ACC112 (cell line): ENCODE data around the gene TRABD2B.

ENCODE experiments used
- H2AFZ ChIP-seq: fragments of 200-600 bp; sonication (generic); one replicate; pipeline ENCODE4 v1.6.0; 2017; ENCODE audit warnings: antibody characterized with exemption, low read length; ENCODE audit not compliant: unreplicated experiment
- H3K27ac ChIP-seq: fragments of 200-600 bp; sonication (generic); 2 replicates; pipeline ENCODE4 v1.5.1; 2014; ENCODE audit warnings: low read depth, mild to moderate bottlenecking, antibody characterized with exemption, low read length, moderate library complexity
- H3K27me3 ChIP-seq: fragments of 200-600 bp; sonication (generic); 2 replicates; pipeline ENCODE4 v1.6.1; 2014; ENCODE audit warnings: mild to moderate bottlenecking, antibody characterized with exemption, low read length, moderate library complexity, mixed read lengths; ENCODE audit not compliant: insufficient read depth
- H3K36me3 ChIP-seq: fragments of 200-600 bp; sonication (generic); 2 replicates; pipeline ENCODE4 v1.6.1; 2016; ENCODE audit warnings: mild to moderate bottlenecking, antibody characterized with exemption, low read length, moderate library complexity, mixed read lengths; ENCODE audit not compliant: insufficient read depth
- H3K4me1 ChIP-seq: fragments of 200-600 bp; sonication (generic); one replicate; pipeline ENCODE4 v1.6.1; 2016; ENCODE audit warnings: low read length, mixed read lengths; ENCODE audit not compliant: insufficient read depth, unreplicated experiment, control insufficient read depth
- H3K4me3 ChIP-seq: fragments of 200-600 bp; sonication (generic); 2 replicates; pipeline ENCODE4 v1.5.1; 2014; ENCODE audit warnings: mild to moderate bottlenecking, low read depth, low read length
- H3K79me2 ChIP-seq: fragments of 200-600 bp; sonication (generic); one replicate; pipeline ENCODE4 v1.6.0; 2016; ENCODE audit warnings: low read length; ENCODE audit not compliant: control insufficient read depth, unreplicated experiment, insufficient read depth

Gene TRABD2B

DNA sequence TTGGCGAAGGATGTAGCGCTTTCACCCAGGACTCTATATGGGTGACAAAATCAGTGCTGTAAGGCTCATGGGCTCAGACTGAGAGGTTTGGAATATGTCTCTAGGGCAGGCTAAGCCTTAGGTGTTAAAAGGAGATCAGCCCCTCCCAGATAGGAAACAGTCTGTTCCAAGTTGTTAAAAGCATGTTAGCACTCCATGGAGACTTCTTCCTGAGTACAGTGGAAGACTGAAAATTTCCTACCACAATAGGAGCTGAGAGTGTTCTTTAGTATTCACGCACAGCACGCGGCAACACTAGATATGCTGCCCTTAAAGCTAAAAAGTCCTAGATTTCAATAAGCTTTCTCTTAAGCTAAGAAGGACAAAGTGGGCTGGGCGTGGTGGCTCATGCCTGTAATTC lies 122.1 kb downstream of the TRABD2B start:
- no peak overlapping the region for H2AFZ ChIP-seq
- H3K4me1 ChIP-seq, result no peaks in the 10 kb centered on the region
- H3K79me2 ChIP-seq, result no peaks in the 10 kb centered on the region
- H3K27ac ChIP-seq, result no peak overlapping the region
- H3K36me3 ChIP-seq, result no peaks in the 10 kb centered on the region
- no peak overlapping the region for H3K4me3 ChIP-seq
- no peaks in the 10 kb centered on the region for H3K27me3 ChIP-seq

DNA sequence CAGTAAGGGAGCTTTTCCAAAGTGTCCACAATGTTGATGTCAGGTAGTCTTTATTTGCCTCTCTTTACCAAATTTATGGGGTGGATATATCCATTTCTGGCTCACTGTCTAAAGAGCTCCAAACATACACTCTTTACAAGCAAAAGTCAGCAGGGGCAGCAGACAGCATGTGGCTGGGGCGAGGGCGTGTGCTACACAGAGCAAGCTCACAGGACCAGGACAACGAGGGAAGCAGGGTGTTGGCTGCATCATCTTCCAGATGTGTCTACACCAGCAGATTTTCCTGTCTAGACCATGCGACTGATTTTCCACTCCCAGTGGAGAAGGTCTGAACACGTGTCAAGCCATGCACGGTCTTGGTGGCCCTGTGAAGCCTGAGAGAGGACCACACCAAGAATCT lies 123.8 kb downstream of the TRABD2B start:
- Histone ChIP-seq H3K27me3 (no peaks in the 10 kb centered on the region), H3K4me1 (no peaks in the 10 kb centered on the region), H3K4me3 (no peak overlapping the region), H3K79me2 (no peaks in the 10 kb centered on the region), H3K36me3 (no peaks in the 10 kb centered on the region), H2AFZ (no peak overlapping the region), H3K27ac (no peak overlapping the region)

DNA sequence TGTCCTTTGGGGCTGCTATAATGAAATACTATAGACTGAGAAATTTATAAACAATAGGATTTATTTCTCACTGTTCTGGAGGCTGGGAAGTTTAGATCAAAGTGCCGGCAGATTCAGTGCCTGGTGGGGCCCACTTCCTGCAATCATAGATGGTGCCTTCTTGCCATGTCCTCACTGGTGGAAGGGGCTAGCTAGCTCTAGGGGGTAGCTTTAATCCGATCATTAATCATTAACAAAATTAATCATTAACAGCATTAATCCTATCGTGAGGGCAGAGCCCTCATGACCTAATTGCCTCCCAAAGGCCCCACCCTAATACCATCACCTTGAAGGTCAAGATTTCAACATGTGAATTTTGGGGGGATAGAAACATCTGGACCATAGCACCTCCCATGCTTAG lies 124.3 kb downstream of the TRABD2B start:
- H3K36me3 ChIP-seq, result no peaks in the 10 kb centered on the region
- H3K79me2 ChIP-seq, result no peaks in the 10 kb centered on the region
- H3K27me3 ChIP-seq, result no peaks in the 10 kb centered on the region
- no peaks in the 10 kb centered on the region for H3K4me1 ChIP-seq
- no peak overlapping the region for H3K27ac ChIP-seq
- no peak overlapping the region for H2AFZ ChIP-seq
- H3K4me3 ChIP-seq, result no peak overlapping the region

DNA sequence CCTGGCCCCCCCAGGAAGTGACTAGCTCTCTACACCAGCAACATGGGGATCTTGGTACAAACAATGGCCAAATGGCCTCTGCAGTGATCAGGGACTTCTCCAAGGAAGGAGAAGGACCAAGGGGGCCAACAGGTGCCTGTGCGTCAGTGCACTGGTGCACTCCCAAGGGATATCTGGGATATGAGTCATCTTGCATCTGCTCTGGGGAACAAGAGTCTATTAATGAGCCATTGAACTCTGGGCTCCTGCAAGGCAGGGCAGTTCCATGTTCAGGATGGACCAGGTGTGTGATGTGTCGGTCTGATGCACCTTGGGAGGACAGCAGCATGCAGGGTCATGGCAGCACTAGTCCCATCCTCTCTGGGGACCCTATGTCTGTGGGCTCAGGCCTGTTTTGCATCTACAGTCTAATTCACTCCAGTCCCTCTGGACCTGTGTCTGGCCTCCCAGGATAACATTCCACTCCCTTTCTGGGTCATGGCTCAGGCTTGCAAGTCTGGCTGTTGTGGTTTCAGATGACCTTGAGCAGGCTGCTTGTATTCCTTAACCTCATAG lies 125.3 kb downstream of the TRABD2B start:
- no peaks in the 10 kb centered on the region for H3K4me1 ChIP-seq
- H3K27me3 ChIP-seq, result no peaks in the 10 kb centered on the region
- no peak overlapping the region for H2AFZ ChIP-seq
- no peak overlapping the region for H3K27ac ChIP-seq
- H3K36me3 ChIP-seq, result no peaks in the 10 kb centered on the region
- no peak overlapping the region for H3K4me3 ChIP-seq
- no peaks in the 10 kb centered on the region for H3K79me2 ChIP-seq

GRCh38 chr1:47870946-47871676 lies 126.1 kb downstream of the TRABD2B start:
- Histone ChIP-seq H3K36me3 (no peaks in the 10 kb centered on the region), H3K27ac (no peak overlapping the region), H3K4me3 (no peak overlapping the region), H3K4me1 (no peaks in the 10 kb centered on the region), H3K79me2 (no peaks in the 10 kb centered on the region), H3K27me3 (no peaks in the 10 kb centered on the region), H2AFZ (no peak overlapping the region)

- H3K79me2 ChIP-seq, result no peaks in the 10 kb centered on the region
These were observed 126.7 kb downstream of the TRABD2B start for GRCh38 chr1:47870480-47870879.

DNA sequence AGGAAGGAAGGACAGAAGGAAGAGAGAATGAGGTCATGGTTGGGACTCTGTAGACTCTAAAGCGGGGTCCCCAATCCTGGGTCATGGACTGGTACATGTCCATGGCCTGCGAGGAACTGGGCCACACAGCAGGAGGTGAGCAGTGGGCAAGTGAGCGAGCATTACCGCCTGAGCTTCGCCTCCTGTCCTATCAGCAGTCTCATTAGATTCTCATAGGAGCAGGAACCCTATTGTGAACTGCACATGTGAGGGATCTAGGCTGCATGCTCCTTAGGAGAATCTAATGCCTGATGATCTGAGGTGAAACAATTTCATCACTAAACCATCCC lies 128.9 kb downstream of the TRABD2B start:
- Histone ChIP-seq H3K4me1 (no peaks in the 10 kb centered on the region), H2AFZ (no peak overlapping the region), H3K79me2 (no peaks in the 10 kb centered on the region), H3K27me3 (no peaks in the 10 kb centered on the region), H3K36me3 (no peaks in the 10 kb centered on the region), H3K27ac (no peak overlapping the region), H3K4me3 (no peak overlapping the region)

More at GRCh38 chr1:47870480-47870879, 126.7 kb downstream of the TRABD2B start:
- H3K4me1 ChIP-seq, result no peaks in the 10 kb centered on the region
- no peak overlapping the region for H3K27ac ChIP-seq
- H2AFZ ChIP-seq, result no peak overlapping the region
- no peaks in the 10 kb centered on the region for H3K36me3 ChIP-seq
- no peak overlapping the region for H3K4me3 ChIP-seq
- H3K27me3 ChIP-seq, result no peaks in the 10 kb centered on the region

- Histone ChIP-seq H3K4me1 (no peaks in the 10 kb centered on the region), H3K79me2 (no peaks in the 10 kb centered on the region), H3K4me3 (no peak overlapping the region), H3K27ac (no peak overlapping the region), H2AFZ (no peak overlapping the region), H3K36me3 (no peaks in the 10 kb centered on the region), H3K27me3 (no peaks in the 10 kb centered on the region)
These were observed 129.5 kb downstream of the TRABD2B start for GRCh38 chr1:47867438-47868347.

- Histone ChIP-seq H3K4me1 (no peaks in the 10 kb centered on the region), H3K79me2 (no peaks in the 10 kb centered on the region), H3K27ac (no peak overlapping the region), H3K4me3 (no peak overlapping the region), H3K36me3 (no peaks in the 10 kb centered on the region), H3K27me3 (no peaks in the 10 kb centered on the region), H2AFZ (no peak overlapping the region)
These were observed 130.4 kb downstream of the TRABD2B start for GRCh38 chr1:47866601-47867437.

- no peaks in the 10 kb centered on the region for H3K4me1 ChIP-seq
- H3K36me3 ChIP-seq, result no peaks in the 10 kb centered on the region
- no peak overlapping the region for H3K27ac ChIP-seq
- H3K27me3 ChIP-seq, result no peaks in the 10 kb centered on the region
- H3K4me3 ChIP-seq, result no peak overlapping the region
- H3K79me2 ChIP-seq, result no peaks in the 10 kb centered on the region
- H2AFZ ChIP-seq, result no peak overlapping the region
These were observed 131.2 kb downstream of the TRABD2B start for GRCh38 chr1:47865881-47866535.
